GM12878 (cell line): ENCODE results near the gene NCKAP5L. TPM values are rescaled to one million over a fixed set of nuclear protein-coding genes. Genes with fewer than 3 reads are reported as not detected.

ENCODE experiments used
- ATAC-seq: fragments of 200-7000 bp; cut with Tn5 transposase; 3 replicates; pipeline ENCODE4 v1.9.1; 2020; ENCODE audit warnings: mild to moderate bottlenecking, moderate library complexity
- BruUV-seq: library from RNA; stranded (reverse); fragments of 400-500 nt; replicated peaks from 2 replicates; lab custom pipeline; 2021; lab: Mats Ljungman, UMichigan
- CTCF ChIA-PET: fragments of 300-600 bp; sonication (Branson Sonifier 250); formaldehyde crosslinking; extraction: SDS; loops from one replicate; lab custom pipeline; 2021; ENCODE audit warnings: inconsistent platforms; lab: Yijun Ruan, JAX
- POLR2A ChIA-PET: fragments of 350-600 bp; formaldehyde crosslinking; extraction: SDS; loops from one replicate; lab custom pipeline; 2021; ENCODE audit warnings: inconsistent platforms; lab: Charles Lee
- RAD21 ChIA-PET: fragments of 300-600 bp; sonication (Branson Sonifier 250); formaldehyde crosslinking; loops from one replicate; lab custom pipeline; 2023; ENCODE audit warnings: antibody characterized with exemption; ENCODE audit not compliant: unreplicated experiment; lab: Charles Lee
- SMC1A ChIA-PET: fragments of 300-600 bp; sonication (Branson Sonifier 250); formaldehyde crosslinking; loops from one replicate; lab custom pipeline; 2023; ENCODE audit not compliant: unreplicated experiment, uncharacterized antibody; lab: Charles Lee
- DNase-seq: peaks from one replicate; pipeline ENCODE4 v3.0.0-alpha.2; 2011; ENCODE audit warnings: low read depth, low spot score
- FAIRE-seq: peaks from 3 replicates; lab custom pipeline; 2011; peaks lifted over from hg19 to GRCh38; lab: Jason Lieb, UNC
- H2AFZ ChIP-seq: 2 replicates; pipeline ENCODE4 v1.6.0; 2011; ENCODE audit warnings: low read depth, low read length, control low read depth; ENCODE audit not compliant: control insufficient read depth
- H3K27ac ChIP-seq: 2 replicates; pipeline ENCODE4 v1.5.1; 2011; ENCODE audit warnings: control low read depth; ENCODE audit not compliant: control insufficient read depth, insufficient read depth
- H3K27me3 ChIP-seq, 2 experiments: replicated peaks in 1 of 2; 2 replicates each; pipeline versions ENCODE4 v1.6.0 to v1.6.1; 2011; ENCODE audit warnings: low read length in 1 of 2; ENCODE audit not compliant: control insufficient read depth in 2 of 2, insufficient read depth in 2 of 2
- H3K36me3 ChIP-seq, 2 experiments: 2 replicates each; pipeline ENCODE4 v1.5.1; 2011; ENCODE audit warnings: low read length in 1 of 2; ENCODE audit not compliant: control insufficient read depth in 2 of 2, insufficient read depth in 2 of 2
- H3K4me1 ChIP-seq: 2 replicates; pipeline ENCODE4 v1.6.1; 2011; ENCODE audit warnings: mild to moderate bottlenecking, low read length, moderate library complexity, mixed read lengths; ENCODE audit not compliant: control insufficient read depth, insufficient read depth
- H3K4me2 ChIP-seq: 2 replicates; pipeline ENCODE4 v1.6.0; 2011; ENCODE audit warnings: control low read depth; ENCODE audit not compliant: control insufficient read depth, insufficient read depth
- H3K4me3 ChIP-seq: fragments of 200-600 bp; sonication (generic); 2 replicates; pipeline ENCODE4 v1.5.1; 2016
- H3K79me2 ChIP-seq: 2 replicates; pipeline ENCODE4 v1.6.0; 2011; ENCODE audit warnings: low read length; ENCODE audit not compliant: control insufficient read depth, insufficient read depth
- H3K9ac ChIP-seq: 2 replicates; pipeline ENCODE4 v1.8.0; 2011; ENCODE audit warnings: low read length, control low read depth, mixed read lengths; ENCODE audit not compliant: control insufficient read depth, insufficient read depth
- H3K9me3 ChIP-seq: replicated peaks from 3 replicates; pipeline ENCODE4 v1.5.1; 2011; ENCODE audit warnings: mild to moderate bottlenecking, low read length; ENCODE audit not compliant: control insufficient read depth, insufficient read depth
- H4K20me1 ChIP-seq: 2 replicates; pipeline ENCODE4 v1.6.0; 2011; ENCODE audit not compliant: control insufficient read depth, insufficient read depth
- BRCA1 ChIP-seq: IDR thresholded peaks from 2 replicates; pipeline ENCODE4 v1.6.1; 2011; ENCODE audit warnings: low read depth, low read length, improper control_type of control experiment
- CBFB ChIP-seq: IDR thresholded peaks from 2 replicates; pipeline ENCODE4 v1.6.1; 2016; ENCODE audit warnings: antibody characterized with exemption, low read depth
- CREB1 ChIP-seq: IDR thresholded peaks from 2 replicates; pipeline ENCODE4 v1.6.1; 2012; ENCODE audit warnings: low read depth, mild to moderate bottlenecking, inconsistent platforms
- EZH2 ChIP-seq: IDR thresholded peaks from 2 replicates; pipeline ENCODE4 v1.6.1; 2012; ENCODE audit warnings: low read depth, mild to moderate bottlenecking, control low read depth, inconsistent platforms, low read length, borderline replicate concordance; ENCODE audit not compliant: control insufficient read depth
- HDAC6 ChIP-seq: fragments of 200-600 bp; sonication (generic); IDR thresholded peaks from one replicate; pipeline ENCODE4 v1.8.0; 2017; ENCODE audit warnings: antibody characterized with exemption; ENCODE audit not compliant: unreplicated experiment
- POLR2A ChIP-seq: IDR thresholded peaks from 2 replicates; pipeline ENCODE4 v1.6.1; 2011; ENCODE audit warnings: low read depth, mild to moderate bottlenecking, low read length
- SRF ChIP-seq, 2 experiments: IDR thresholded peaks; 2 replicates each; pipeline ENCODE4 v1.6.1; 2011; ENCODE audit warnings: low read depth in 2 of 2, low read length in 2 of 2, mild to moderate bottlenecking in 1 of 2, moderate library complexity in 1 of 2
- YY1 ChIP-seq: IDR thresholded peaks from 2 replicates; pipeline ENCODE4 v1.6.1; 2011; ENCODE audit warnings: low read depth, mild to moderate bottlenecking, low read length
- ZNF24 ChIP-seq: fragments of 450-650 bp; IDR thresholded peaks from 2 replicates; pipeline ENCODE4 v1.6.1; 2017; ENCODE audit warnings: antibody characterized with exemption, mild to moderate bottlenecking
- WGBS: methylation state at CpG from one replicate; pipeline ENCODE4 v1.1.6; 2016; ENCODE audit warnings: low lambda C conversion rate; ENCODE audit not compliant: insufficient replicate concordance, insufficient coverage; ENCODE audit errors: missing lambda C conversion rate; 5-methylcytosine and 5-hydroxymethylcytosine counted together
- in situ Hi-C: fragments of 300-500 bp; cut with MboI; formaldehyde crosslinking; loops from 9 replicates; pipeline ENCODE4 v1.14.3; 2018; ENCODE audit warnings: mixed read lengths
- intact Hi-C: fragments of 100-400 bp; cut with micrococcal nuclease; formaldehyde crosslinking; loops from one replicate; pipeline ENCODE4 v1.14.2; 2022; ENCODE audit not compliant: unreplicated experiment
- polyA plus RNA-seq, 11 experiments: library from polyadenylated mRNA; depleted of rRNA in 4 of 11; unstranded in 6 of 11; stranded (reverse) in 5 of 11; fragments of >200 nt; fragmentation: Nextera tagmentation in 4 of 11; fragmentation: Illumina TruSeq in 1 of 11; extraction: Ambion mirVana in 4 of 11; extraction: Trizol in 1 of 11; gene quantifications; 1 replicate in 1 of 11; 2 replicates in 10 of 11; pipeline versions ENCODE4 v1.2.1 to v1.2.3, GENCODE V29; 2011 to 2016; ENCODE audit warnings: inconsistent platforms in 2 of 11, missing spikeins in 2 of 11, low read depth in 1 of 11
- total RNA-seq, 4 experiments: library from RNA; depleted of rRNA in 3 of 4; stranded (reverse); fragments of >200 nt in 3 of 4; fragmentation: Illumina TruSeq in 1 of 4; extraction: Trizol in 1 of 4; gene quantifications; 2 replicates each; pipeline versions ENCODE4 v1.2.1 to v1.2.3, GENCODE V29; 2013 to 2021
- TF ChIP-seq, protein P1 (sequence below): IDR thresholded peaks from 2 replicates; pipeline ENCODE4 v1.6.1; 2011; ENCODE audit warnings: borderline replicate concordance, low read depth, mild to moderate bottlenecking, moderate library complexity, mixed read lengths, low read length; ENCODE audit not compliant: insufficient read depth; ENCODE audit errors: extremely low read length
- TF ChIP-seq, protein P2 (sequence below): IDR thresholded peaks from 2 replicates; pipeline ENCODE4 v1.6.1; 2011; ENCODE audit warnings: mild to moderate bottlenecking, low read depth, low read length, moderate library complexity; ENCODE audit not compliant: insufficient replicate concordance
- TF ChIP-seq, protein P3 (sequence below): fragments of 450-650 bp; IDR thresholded peaks from 2 replicates; pipeline ENCODE4 v1.6.1; 2017; ENCODE audit warnings: mild to moderate bottlenecking, moderate library complexity
- TF ChIP-seq, protein P4 (sequence below): fragments of 450-650 bp; IDR thresholded peaks from 2 replicates; pipeline ENCODE4 v1.6.1; 2017; ENCODE audit warnings: mild to moderate bottlenecking, moderate library complexity

The NCKAP5L gene
- total and polyA plus RNA-seq, 10 of the 15 experiments (the other 5 are each of a cell fraction or from before 2014, with no cell fraction given) = 0.03 to 15.8 (median 4.4) TPM

DNA sequence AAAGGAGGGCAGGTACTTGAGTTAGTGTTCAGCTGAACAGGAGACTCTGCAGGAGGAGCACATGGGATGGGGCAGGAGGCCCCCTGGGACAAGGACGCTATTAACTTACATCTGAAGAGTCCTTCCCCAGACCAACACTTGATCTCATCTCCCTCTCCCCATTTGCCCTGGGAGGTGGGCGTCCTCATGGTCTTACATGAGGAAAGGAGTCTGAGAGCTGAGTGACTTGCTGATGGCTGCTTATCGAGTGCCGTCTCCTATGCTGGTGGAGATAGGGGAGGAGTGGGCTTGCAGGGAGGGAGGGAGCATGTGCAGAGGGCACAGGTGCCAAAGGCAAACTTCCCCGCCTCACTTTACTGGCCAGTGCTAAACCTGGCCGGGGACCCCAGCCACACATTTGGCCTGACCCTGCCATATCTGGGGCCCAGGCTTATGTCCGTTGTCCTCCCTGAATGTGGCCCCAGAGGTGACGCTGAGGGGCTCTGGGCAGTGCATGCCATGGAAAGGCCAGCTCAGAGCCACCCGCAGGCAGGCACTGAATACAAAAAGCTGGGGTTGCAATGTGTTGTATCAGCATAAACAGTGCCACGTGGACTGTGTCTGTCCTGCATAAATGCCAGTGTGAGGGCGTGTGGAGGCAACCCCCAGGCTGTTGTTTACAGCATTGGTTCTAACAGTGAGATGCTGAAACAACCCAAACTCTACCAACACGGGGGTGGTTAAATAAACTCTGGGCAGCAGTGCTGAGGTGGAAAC is 46.1 kb upstream of the NCKAP5L start:
- Histone ChIP-seq H4K20me1 (no peaks in the 10 kb centered on the region), H3K4me3 (no peak overlapping the region), H3K9me3 (no peaks in the 10 kb centered on the region), H2AFZ (no peak overlapping the region), H3K4me1 (no peaks in the 10 kb centered on the region), H3K79me2 (no peaks in the 10 kb centered on the region), H3K36me3 (no peaks in the 10 kb centered on the region), H3K9ac (no peak overlapping the region), H3K4me2 (no peak overlapping the region), H3K27me3 (no peaks in the 10 kb centered on the region; a peak in 1 of 4 replicates), H3K27ac (no peak overlapping the region)
- ChIA-PET RAD21 (no interaction called here), SMC1A (no interaction called here), CTCF (no interaction called here), POLR2A (interaction anchor here (0.5 kb wide), 1 partner anchor 28 kb away, joined by 3 read pairs; no protein-coding TSS in a partner anchor)
- in situ Hi-C loops (no loop called here), intact Hi-C loops (no loop called here)
- no peak for FAIRE-seq
- TF ChIP-seq, protein P1, sequence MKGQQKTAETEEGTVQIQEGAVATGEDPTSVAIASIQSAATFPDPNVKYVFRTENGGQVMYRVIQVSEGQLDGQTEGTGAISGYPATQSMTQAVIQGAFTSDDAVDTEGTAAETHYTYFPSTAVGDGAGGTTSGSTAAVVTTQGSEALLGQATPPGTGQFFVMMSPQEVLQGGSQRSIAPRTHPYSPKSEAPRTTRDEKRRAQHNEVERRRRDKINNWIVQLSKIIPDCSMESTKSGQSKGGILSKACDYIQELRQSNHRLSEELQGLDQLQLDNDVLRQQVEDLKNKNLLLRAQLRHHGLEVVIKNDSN = no peak
- TF ChIP-seq SRF (IDR thresholded peaks at IDR 0.05; ENCODE audit: low read depth in 2 of 2, low read length in 2 of 2) = no peak
- TF ChIP-seq, protein P2, sequence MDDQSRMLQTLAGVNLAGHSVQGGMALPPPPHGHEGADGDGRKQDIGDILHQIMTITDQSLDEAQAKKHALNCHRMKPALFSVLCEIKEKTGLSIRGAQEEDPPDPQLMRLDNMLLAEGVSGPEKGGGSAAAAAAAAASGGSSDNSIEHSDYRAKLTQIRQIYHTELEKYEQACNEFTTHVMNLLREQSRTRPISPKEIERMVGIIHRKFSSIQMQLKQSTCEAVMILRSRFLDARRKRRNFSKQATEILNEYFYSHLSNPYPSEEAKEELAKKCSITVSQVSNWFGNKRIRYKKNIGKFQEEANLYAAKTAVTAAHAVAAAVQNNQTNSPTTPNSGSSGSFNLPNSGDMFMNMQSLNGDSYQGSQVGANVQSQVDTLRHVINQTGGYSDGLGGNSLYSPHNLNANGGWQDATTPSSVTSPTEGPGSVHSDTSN = no peak
- no peak for TF ChIP-seq YY1
- no peak for TF ChIP-seq POLR2A
- TF ChIP-seq ZNF24 = no peak
- TF ChIP-seq CBFB = no peak
- TF ChIP-seq EZH2 = no peak
- TF ChIP-seq, protein P3, sequence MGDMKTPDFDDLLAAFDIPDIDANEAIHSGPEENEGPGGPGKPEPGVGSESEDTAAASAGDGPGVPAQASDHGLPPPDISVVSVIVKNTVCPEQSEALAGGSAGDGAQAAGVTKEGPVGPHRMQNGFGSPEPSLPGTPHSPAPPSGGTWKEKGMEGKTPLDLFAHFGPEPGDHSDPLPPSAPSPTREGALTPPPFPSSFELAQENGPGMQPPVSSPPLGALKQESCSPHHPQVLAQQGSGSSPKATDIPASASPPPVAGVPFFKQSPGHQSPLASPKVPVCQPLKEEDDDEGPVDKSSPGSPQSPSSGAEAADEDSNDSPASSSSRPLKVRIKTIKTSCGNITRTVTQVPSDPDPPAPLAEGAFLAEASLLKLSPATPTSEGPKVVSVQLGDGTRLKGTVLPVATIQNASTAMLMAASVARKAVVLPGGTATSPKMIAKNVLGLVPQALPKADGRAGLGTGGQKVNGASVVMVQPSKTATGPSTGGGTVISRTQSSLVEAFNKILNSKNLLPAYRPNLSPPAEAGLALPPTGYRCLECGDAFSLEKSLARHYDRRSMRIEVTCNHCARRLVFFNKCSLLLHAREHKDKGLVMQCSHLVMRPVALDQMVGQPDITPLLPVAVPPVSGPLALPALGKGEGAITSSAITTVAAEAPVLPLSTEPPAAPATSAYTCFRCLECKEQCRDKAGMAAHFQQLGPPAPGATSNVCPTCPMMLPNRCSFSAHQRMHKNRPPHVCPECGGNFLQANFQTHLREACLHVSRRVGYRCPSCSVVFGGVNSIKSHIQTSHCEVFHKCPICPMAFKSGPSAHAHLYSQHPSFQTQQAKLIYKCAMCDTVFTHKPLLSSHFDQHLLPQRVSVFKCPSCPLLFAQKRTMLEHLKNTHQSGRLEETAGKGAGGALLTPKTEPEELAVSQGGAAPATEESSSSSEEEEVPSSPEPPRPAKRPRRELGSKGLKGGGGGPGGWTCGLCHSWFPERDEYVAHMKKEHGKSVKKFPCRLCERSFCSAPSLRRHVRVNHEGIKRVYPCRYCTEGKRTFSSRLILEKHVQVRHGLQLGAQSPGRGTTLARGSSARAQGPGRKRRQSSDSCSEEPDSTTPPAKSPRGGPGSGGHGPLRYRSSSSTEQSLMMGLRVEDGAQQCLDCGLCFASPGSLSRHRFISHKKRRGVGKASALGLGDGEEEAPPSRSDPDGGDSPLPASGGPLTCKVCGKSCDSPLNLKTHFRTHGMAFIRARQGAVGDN = no peak
- TF ChIP-seq, protein P4, sequence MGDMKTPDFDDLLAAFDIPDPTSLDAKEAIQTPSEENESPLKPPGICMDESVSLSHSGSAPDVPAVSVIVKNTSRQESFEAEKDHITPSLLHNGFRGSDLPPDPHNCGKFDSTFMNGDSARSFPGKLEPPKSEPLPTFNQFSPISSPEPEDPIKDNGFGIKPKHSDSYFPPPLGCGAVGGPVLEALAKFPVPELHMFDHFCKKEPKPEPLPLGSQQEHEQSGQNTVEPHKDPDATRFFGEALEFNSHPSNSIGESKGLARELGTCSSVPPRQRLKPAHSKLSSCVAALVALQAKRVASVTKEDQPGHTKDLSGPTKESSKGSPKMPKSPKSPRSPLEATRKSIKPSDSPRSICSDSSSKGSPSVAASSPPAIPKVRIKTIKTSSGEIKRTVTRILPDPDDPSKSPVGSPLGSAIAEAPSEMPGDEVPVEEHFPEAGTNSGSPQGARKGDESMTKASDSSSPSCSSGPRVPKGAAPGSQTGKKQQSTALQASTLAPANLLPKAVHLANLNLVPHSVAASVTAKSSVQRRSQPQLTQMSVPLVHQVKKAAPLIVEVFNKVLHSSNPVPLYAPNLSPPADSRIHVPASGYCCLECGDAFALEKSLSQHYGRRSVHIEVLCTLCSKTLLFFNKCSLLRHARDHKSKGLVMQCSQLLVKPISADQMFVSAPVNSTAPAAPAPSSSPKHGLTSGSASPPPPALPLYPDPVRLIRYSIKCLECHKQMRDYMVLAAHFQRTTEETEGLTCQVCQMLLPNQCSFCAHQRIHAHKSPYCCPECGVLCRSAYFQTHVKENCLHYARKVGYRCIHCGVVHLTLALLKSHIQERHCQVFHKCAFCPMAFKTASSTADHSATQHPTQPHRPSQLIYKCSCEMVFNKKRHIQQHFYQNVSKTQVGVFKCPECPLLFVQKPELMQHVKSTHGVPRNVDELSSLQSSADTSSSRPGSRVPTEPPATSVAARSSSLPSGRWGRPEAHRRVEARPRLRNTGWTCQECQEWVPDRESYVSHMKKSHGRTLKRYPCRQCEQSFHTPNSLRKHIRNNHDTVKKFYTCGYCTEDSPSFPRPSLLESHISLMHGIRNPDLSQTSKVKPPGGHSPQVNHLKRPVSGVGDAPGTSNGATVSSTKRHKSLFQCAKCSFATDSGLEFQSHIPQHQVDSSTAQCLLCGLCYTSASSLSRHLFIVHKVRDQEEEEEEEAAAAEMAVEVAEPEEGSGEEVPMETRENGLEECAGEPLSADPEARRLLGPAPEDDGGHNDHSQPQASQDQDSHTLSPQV = no peak
- no peak for TF ChIP-seq CREB1
- no peak for TF ChIP-seq HDAC6
- TF ChIP-seq BRCA1 = no peak
- ATAC-seq = no peak
- no peak for DNase-seq
- whole genome bisulfite sequencing = 33% methylated on average over 12 of the region's 12 CpGs
- no TSS peak for BruUV-seq
